Retinal pigment epithelial cell (primary cell): ENCODE measurements around the gene SHISA5.

Experiments used
- DNase-seq: peaks from one replicate; pipeline ENCODE4 v3.0.0-alpha.2; 2010; ENCODE audit warnings: low read depth
- H3K4me3 ChIP-seq: 2 replicates; pipeline ENCODE4 v1.5.1; 2011; ENCODE audit warnings: mild to moderate bottlenecking, low read length, control low read depth, moderate library complexity
- CTCF ChIP-seq: conservative IDR thresholded peaks from 2 replicates; pipeline ENCODE4 v1.5.1; 2011; ENCODE audit warnings: low read depth, low read length, control low read depth, inconsistent platforms

SHISA5 gene

DNA sequence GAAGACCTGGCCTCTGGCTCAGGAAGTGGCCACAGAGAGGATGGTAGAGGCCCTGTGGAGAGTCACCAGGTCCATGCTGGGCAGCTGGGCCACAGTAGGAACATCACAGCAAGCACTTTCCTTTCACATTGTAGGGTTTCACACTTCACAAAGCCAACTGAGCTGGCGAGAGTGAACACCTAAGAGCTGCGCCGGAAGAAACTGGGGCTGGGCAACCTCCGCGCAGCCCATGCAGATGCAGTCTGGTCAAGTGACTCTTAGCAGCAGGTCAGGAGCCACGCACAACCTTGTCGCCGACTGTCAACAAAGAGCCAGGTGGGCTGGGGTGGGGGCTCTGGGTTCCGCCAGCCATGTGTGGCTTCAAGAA is 15.3 kb upstream of the SHISA5 start:
- no peak for TF ChIP-seq CTCF
- H3K4me3 ChIP-seq: no peak overlapping the region
- DNase-seq: no peak

DNA sequence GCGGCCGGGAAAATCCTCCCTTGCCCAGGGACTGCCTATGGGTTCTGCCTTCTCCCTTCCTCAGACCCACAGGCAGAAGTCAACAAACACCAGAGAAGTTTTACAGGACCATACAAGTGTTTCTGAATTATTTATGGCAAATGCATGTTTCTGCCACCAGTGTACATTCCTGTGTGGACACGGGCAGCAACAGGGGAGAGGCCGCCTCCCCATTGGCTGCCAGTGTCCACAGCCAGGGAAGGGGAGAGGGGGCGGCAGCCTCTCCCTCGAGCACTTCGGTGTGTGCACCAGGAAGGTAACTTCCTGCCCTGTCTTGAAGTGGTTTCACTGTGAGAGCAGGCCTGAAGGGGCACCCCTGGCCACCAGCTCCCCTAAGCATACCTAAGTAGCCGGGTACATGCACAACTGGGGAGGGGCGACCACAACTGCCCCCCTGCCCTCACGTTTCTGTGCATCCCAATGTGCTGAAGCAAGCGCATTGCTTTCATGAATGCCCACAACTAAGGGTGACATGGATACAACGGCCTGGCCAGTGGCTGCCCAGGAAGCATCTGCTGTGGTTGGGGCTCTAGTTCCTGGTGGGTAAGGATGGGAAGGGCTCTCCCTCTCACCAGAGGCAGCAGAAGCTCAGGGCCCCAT is 14.8 kb upstream of the SHISA5 start:
- no peak overlapping the region for H3K4me3 ChIP-seq
- no peak for TF ChIP-seq CTCF
- no peak for DNase-seq

DNA sequence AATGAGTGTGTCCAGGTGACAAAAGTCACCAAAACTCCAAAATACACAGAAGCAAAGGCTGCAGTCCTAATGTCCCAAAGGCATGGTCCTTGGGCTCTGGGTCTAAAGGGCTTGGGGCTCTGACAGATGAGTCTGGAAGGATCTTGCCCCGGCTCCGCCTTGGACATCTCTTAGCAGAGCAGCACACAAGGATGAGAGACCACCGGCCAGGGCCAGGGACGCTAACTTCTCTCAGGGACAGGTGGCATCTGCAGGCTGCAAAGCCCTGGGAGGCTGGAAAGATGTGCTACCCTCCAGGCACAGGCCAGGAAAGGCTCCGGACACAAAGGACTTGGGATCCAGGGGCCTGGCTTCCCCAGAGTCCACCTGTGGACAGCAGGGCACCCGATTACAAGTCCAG is 14.1 kb upstream of the SHISA5 start:
- H3K4me3 ChIP-seq: no peak overlapping the region
- no peak for DNase-seq
- TF ChIP-seq CTCF: no peak

DNA sequence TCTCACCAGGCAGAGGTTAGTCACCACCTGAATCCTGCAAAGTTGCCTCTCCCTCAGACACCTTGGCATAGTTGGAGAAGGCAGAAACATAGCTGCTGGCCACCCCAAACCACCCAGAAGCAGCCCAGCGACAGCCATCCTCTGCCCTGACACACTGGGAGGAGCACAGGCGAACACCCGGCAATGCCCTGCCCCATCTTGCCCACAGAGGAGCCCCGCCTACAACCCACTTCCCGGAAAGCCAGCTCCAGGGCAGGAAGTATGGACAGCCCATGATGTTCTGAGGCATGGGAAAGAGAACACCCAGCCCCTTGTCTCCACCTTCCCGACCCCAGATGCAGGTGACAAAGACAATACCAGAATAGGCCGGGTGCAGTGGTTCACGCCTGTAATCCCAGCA is 12.6 kb upstream of the SHISA5 start:
- no peak for DNase-seq

DNA sequence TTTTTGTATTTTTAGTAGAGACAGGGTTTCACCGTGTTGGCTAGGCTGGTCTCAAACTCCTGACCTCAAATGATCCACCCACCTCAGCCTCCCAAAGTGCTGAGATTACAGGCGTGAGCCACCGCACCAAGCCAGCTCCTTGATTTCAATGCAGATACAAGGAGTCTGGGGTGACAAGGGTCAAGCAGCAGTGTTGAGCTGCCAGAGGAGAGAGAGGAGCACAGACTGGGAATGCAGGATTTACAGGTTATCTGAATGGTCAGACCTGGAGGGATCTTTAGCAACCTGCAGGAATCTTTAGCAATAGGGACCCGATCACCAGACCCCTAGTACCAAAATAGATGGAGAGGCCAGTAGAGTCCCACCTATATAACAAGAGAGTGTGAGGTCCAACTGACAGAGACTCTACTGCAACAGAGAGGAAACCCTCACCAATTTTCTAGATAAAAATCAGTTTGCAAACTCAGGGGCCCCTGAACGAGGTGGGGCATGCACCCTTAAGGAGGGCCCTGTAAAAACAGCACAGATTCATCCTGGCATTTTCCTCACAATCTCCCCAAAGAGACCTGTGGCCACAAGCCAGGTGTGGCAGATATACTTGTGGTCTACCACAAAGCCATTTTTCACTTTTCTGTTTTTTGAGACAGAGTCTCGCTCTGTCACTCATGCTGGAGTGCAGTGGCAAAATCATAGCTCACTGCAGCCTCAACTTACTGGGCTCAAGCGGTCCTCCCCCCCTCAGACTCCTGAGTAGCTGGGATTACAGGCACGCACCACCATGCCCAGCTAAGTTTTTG is 10.7 kb upstream of the SHISA5 start:
- TF ChIP-seq CTCF: no peak
- H3K4me3 ChIP-seq: no peak overlapping the region
- no peak for DNase-seq

More for the DNA sequence above, 12.6 kb upstream of the SHISA5 start:
- TF ChIP-seq CTCF: no peak
- no peak overlapping the region for H3K4me3 ChIP-seq

DNA sequence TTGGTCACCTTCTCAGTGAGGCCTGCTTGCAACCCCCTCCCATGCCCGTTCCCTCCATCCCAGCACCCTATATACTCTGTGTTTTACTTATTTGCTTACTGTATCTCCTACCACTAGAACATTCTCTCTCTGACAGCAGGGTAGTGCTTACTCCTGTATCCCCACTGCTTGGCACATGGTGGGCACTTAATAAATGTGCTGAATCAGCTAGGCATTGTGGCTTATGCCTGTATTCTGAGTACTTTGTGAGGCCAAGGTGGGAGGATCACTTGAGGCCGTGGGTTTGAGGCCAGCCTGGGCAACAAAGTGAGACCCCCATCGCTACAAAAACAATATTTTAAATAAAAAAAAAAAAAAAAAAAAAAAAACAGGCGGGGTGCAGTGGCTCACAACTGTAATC is 7.6 kb upstream of the SHISA5 start:
- TF ChIP-seq CTCF: no peak
- H3K4me3 ChIP-seq: no peak overlapping the region

GRCh38 chr3:48507256-48508061 is 3.5 kb upstream of the SHISA5 start:
- peak; percentile 68 for DNase-seq
- H3K4me3 ChIP-seq: no peak overlapping the region
- peak; percentile 78 for TF ChIP-seq CTCF

More for the DNA sequence above, 7.6 kb upstream of the SHISA5 start:
- DNase-seq: no peak
